ENCODE results near the gene CNOT2.

The CNOT2 gene

DNA sequence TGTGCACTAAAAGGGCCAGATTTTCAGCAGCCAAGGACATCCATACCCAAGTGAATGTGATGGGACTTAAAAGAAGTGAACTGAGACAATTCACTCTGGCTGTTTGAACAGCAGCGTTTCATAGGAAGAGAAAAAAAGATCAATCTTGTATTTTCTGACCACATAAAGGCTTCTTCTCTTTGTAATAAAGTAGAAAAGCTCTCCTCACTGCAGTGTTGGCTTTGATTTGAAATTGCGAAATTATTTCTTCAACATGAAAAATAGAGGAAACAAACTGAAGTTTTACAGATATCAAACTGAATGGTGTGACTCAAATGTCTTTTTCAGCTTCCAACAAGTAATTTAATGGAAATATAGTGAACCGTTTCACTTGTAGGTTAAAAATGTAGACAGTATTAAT lies 111.6 kb downstream of the CNOT2 start:
- Histone ChIP-seq H3K4me3 (replicated peaks; ENCODE audit: insufficient read depth, low read length) (no peak overlapping the region), H3K27ac (replicated peaks) (no peak overlapping the region), H3K27me3 (ENCODE audit: insufficient read depth, poor library complexity, severe bottlenecking) (no peaks in the 10 kb centered on the region)
- DNase-seq (ENCODE audit: low read depth in 1 of 2, low spot score in 1 of 2) = no peak
- TF ChIP-seq, protein P1, sequence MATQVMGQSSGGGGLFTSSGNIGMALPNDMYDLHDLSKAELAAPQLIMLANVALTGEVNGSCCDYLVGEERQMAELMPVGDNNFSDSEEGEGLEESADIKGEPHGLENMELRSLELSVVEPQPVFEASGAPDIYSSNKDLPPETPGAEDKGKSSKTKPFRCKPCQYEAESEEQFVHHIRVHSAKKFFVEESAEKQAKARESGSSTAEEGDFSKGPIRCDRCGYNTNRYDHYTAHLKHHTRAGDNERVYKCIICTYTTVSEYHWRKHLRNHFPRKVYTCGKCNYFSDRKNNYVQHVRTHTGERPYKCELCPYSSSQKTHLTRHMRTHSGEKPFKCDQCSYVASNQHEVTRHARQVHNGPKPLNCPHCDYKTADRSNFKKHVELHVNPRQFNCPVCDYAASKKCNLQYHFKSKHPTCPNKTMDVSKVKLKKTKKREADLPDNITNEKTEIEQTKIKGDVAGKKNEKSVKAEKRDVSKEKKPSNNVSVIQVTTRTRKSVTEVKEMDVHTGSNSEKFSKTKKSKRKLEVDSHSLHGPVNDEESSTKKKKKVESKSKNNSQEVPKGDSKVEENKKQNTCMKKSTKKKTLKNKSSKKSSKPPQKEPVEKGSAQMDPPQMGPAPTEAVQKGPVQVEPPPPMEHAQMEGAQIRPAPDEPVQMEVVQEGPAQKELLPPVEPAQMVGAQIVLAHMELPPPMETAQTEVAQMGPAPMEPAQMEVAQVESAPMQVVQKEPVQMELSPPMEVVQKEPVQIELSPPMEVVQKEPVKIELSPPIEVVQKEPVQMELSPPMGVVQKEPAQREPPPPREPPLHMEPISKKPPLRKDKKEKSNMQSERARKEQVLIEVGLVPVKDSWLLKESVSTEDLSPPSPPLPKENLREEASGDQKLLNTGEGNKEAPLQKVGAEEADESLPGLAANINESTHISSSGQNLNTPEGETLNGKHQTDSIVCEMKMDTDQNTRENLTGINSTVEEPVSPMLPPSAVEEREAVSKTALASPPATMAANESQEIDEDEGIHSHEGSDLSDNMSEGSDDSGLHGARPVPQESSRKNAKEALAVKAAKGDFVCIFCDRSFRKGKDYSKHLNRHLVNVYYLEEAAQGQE (IDR thresholded peaks at IDR 0.05; ENCODE audit: insufficient replicate concordance, low read depth) = no peak

DNA sequence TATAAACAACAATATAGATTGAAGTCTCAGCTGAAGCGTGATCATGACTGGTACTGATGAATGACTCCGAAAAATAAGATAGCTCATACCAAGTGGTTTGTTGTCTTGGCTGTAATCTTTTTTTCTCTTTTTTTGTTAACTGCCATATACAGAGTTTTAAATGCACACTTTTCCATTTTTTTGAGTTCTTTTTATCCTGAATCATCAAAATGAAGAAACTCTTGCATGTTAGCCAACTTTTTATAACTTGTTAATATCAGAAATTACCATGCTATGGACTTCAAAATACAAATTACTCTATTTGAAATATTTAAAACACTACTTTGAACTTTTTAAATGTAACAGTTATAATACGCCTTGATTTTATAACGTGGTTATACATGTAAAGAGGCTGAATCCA lies 112.7 kb downstream of the CNOT2 start:
- TF ChIP-seq POLR2AphosphoS5 (IDR thresholded peaks at IDR 0.05; ENCODE audit: low read depth) (no peak), GABPA (IDR thresholded peaks at IDR 0.05; ENCODE audit: low read depth) (no peak), SPI1 (IDR thresholded peaks at IDR 0.05; ENCODE audit: borderline replicate concordance, low read depth) (no peak)
- TF ChIP-seq, protein P1 (IDR thresholded peaks at IDR 0.05; ENCODE audit: insufficient replicate concordance, low read depth) = no peak
- TF ChIP-seq, protein P2, sequence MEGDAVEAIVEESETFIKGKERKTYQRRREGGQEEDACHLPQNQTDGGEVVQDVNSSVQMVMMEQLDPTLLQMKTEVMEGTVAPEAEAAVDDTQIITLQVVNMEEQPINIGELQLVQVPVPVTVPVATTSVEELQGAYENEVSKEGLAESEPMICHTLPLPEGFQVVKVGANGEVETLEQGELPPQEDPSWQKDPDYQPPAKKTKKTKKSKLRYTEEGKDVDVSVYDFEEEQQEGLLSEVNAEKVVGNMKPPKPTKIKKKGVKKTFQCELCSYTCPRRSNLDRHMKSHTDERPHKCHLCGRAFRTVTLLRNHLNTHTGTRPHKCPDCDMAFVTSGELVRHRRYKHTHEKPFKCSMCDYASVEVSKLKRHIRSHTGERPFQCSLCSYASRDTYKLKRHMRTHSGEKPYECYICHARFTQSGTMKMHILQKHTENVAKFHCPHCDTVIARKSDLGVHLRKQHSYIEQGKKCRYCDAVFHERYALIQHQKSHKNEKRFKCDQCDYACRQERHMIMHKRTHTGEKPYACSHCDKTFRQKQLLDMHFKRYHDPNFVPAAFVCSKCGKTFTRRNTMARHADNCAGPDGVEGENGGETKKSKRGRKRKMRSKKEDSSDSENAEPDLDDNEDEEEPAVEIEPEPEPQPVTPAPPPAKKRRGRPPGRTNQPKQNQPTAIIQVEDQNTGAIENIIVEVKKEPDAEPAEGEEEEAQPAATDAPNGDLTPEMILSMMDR (IDR thresholded peaks at IDR 0.05; ENCODE audit: insufficient read depth, low read length) = no peak
- Histone ChIP-seq H3K4me3 (replicated peaks; ENCODE audit: insufficient read depth, low read length) (no peak overlapping the region), H3K27me3 (ENCODE audit: insufficient read depth, poor library complexity, severe bottlenecking) (no peaks in the 10 kb centered on the region), H3K27ac (replicated peaks) (no peak overlapping the region)
- no peak for DNase-seq (ENCODE audit: low read depth in 1 of 2, low spot score in 1 of 2)

DNA sequence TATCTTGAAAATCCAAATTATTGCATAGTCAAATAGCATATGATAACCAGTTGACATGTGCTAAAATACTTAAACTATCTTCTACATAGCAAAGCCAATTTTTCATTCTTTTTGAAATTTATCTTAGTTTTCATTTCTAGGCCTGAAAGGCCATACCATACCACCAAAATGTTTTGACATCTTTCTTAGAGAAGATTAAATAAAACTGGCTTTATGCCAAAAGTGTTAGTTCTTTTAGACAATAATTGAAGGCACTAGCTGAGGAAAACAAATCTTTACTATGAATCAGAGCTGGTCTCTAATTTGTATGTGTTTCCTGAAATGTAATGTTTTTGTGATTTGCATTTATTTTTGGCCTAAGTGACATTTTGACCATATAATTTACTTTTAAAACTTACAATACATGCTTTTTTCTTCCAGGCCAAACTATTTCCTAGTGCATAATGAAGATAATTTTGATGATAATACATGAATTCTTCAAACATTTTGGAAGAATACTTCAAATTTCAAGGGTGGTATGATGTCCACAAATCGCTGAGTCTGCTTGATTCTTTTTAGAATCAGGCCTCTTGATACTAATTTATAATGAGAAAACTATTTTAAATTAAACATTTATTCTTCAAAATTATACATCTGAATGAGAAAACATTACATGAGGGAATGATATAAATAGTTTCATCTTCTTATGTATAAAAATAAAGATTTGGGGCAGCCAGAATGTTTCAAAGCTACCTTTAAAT lies 116.4 kb downstream of the CNOT2 start:
- H3K27ac ChIP-seq (replicated peaks) = no peak overlapping the region
- H3K4me3 ChIP-seq (replicated peaks; ENCODE audit: insufficient read depth, low read length) = no peak overlapping the region
- TF ChIP-seq GABPA (IDR thresholded peaks at IDR 0.05; ENCODE audit: low read depth) (no peak), SPI1 (IDR thresholded peaks at IDR 0.05; ENCODE audit: borderline replicate concordance, low read depth) (no peak), POLR2AphosphoS5 (IDR thresholded peaks at IDR 0.05; ENCODE audit: low read depth) (no peak)
- TF ChIP-seq, protein P2 (IDR thresholded peaks at IDR 0.05; ENCODE audit: insufficient read depth, low read length) = no peak
- TF ChIP-seq, protein P1 (IDR thresholded peaks at IDR 0.05; ENCODE audit: insufficient replicate concordance, low read depth) = no peak
- peaks cover 11% of the 10 kb centered on the region for H3K27me3 ChIP-seq (ENCODE audit: insufficient read depth, poor library complexity, severe bottlenecking)
- DNase-seq (ENCODE audit: low read depth in 1 of 2, low spot score in 1 of 2) = no peak

Data from HL-60 (cell line).